Measurements from ENCODE around the gene SNCAIP. TPM values are rescaled to one million over a fixed set of nuclear protein-coding genes. Genes with fewer than 3 reads are reported as not detected.

The SNCAIP gene
- total RNA-seq, 1 experiment from 2014 or later, result not detected

GRCh38 chr5:122394284-122394930 lies 82.4 kb downstream of the SNCAIP start:
- ATAC-seq (no peak), DNase-seq (ENCODE audit: low read depth, low spot score) (no peak)
- TF ChIP-seq POLR2AphosphoS5 (IDR thresholded peaks at IDR 0.05; ENCODE audit: low read depth, low read length), result no peak
- TF ChIP-seq SIN3A (IDR thresholded peaks at IDR 0.05; ENCODE audit: borderline replicate concordance, insufficient read depth, low read depth, low read length), result no peak
- intact Hi-C loops (cut with micrococcal nuclease; ENCODE audit: unreplicated experiment) (no loop called here), in situ Hi-C loops (cut with HindIII; ENCODE audit: low pct_unique_long_range_greater_than_20kb, low sequenced_read_pairs) (no loop called here)
- Histone ChIP-seq H3K9me3 (ENCODE audit: control insufficient read depth, insufficient read depth, low read depth, low read length) (no peaks in the 10 kb centered on the region), H3K4me1 (ENCODE audit: control insufficient read depth, insufficient read depth, low read length) (no peaks in the 10 kb centered on the region), H3K36me3 (ENCODE audit: control insufficient read depth, insufficient read depth, low read length) (no peaks in the 10 kb centered on the region), H3K27ac (ENCODE audit: low read length) (no peak overlapping the region), H3K27me3 (ENCODE audit: control insufficient read depth, insufficient read depth, low read length) (no peaks in the 10 kb centered on the region; the same call in none of the 2 replicates), H3K4me3 (ENCODE audit: low read depth in 2 of 2, low read length in 2 of 2) (no peak overlapping the region)
- ChIA-PET CTCF (no interaction called here), POLR2A (no interaction called here)
- BruUV-seq (replicated peaks), result no TSS peak

GRCh38 chr5:122398016-122398415 lies 86.0 kb downstream of the SNCAIP start:
- intact Hi-C loops (cut with micrococcal nuclease; ENCODE audit: unreplicated experiment), result no loop called here
- Histone ChIP-seq H3K27ac (ENCODE audit: low read length) (no peak overlapping the region), H3K9me3 (ENCODE audit: control insufficient read depth, insufficient read depth, low read depth, low read length) (no peaks in the 10 kb centered on the region), H3K27me3 (ENCODE audit: control insufficient read depth, insufficient read depth, low read length) (no peaks in the 10 kb centered on the region; the same call in 1 of the 2 replicates), H3K4me3 (ENCODE audit: low read depth in 2 of 2, low read length in 2 of 2) (no peak overlapping the region), H3K36me3 (ENCODE audit: control insufficient read depth, insufficient read depth, low read length) (no peaks in the 10 kb centered on the region), H3K4me1 (ENCODE audit: control insufficient read depth, insufficient read depth, low read length) (no peaks in the 10 kb centered on the region)
- BruUV-seq (replicated peaks), result no TSS peak
- DNase-seq (ENCODE audit: low read depth, low spot score) (no peak), ATAC-seq (no peak)
- TF ChIP-seq SIN3A (IDR thresholded peaks at IDR 0.05; ENCODE audit: borderline replicate concordance, insufficient read depth, low read depth, low read length) (no peak), POLR2AphosphoS5 (IDR thresholded peaks at IDR 0.05; ENCODE audit: low read depth, low read length) (no peak), CTCF (IDR thresholded peaks at IDR 0.05) (no peak), TCF7L2 (IDR thresholded peaks at IDR 0.05; ENCODE audit: low read depth, low read length) (no peak), REST (IDR thresholded peaks at IDR 0.05; ENCODE audit: insufficient read depth in 1 of 2, low read depth in 2 of 2, low read length in 1 of 2) (no peak)
- ChIA-PET POLR2A (no interaction called here), CTCF (no interaction called here)
- in situ Hi-C loops (cut with HindIII; ENCODE audit: low pct_unique_long_range_greater_than_20kb, low sequenced_read_pairs), result no loop called here

- no peak overlapping the region for H3K4me3 ChIP-seq (ENCODE audit: low read depth in 2 of 2, low read length in 2 of 2)
- H3K27me3 ChIP-seq (ENCODE audit: control insufficient read depth, insufficient read depth, low read length), result peaks cover 2% of the 10 kb centered on the region; the same call in 1 of the 2 replicates
- ATAC-seq (no peak), DNase-seq (ENCODE audit: low read depth, low spot score) (no peak)
- no peak for TF ChIP-seq REST (IDR thresholded peaks at IDR 0.05; ENCODE audit: insufficient read depth in 1 of 2, low read depth in 2 of 2, low read length in 1 of 2)
- TF ChIP-seq SIN3A (IDR thresholded peaks at IDR 0.05; ENCODE audit: borderline replicate concordance, insufficient read depth, low read depth, low read length), result no peak
- TF ChIP-seq TCF7L2 (IDR thresholded peaks at IDR 0.05; ENCODE audit: low read depth, low read length), result no peak
- no peak for TF ChIP-seq POLR2AphosphoS5 (IDR thresholded peaks at IDR 0.05; ENCODE audit: low read depth, low read length)
- no peak for TF ChIP-seq CTCF (IDR thresholded peaks at IDR 0.05)
- ChIA-PET POLR2A (no interaction called here), CTCF (no interaction called here)
- intact Hi-C loops (cut with micrococcal nuclease; ENCODE audit: unreplicated experiment), result no loop called here
- in situ Hi-C loops (cut with HindIII; ENCODE audit: low pct_unique_long_range_greater_than_20kb, low sequenced_read_pairs), result no loop called here
- no peak overlapping the region for H3K27ac ChIP-seq (ENCODE audit: low read length)
- no TSS peak for BruUV-seq (replicated peaks)
- H3K4me1 ChIP-seq (ENCODE audit: control insufficient read depth, insufficient read depth, low read length), result no peaks in the 10 kb centered on the region
- H3K36me3 ChIP-seq (ENCODE audit: control insufficient read depth, insufficient read depth, low read length), result no peaks in the 10 kb centered on the region
- H3K9me3 ChIP-seq (ENCODE audit: control insufficient read depth, insufficient read depth, low read depth, low read length), result no peaks in the 10 kb centered on the region
Observed at GRCh38 chr5:122400341-122400740, 88.3 kb downstream of the SNCAIP start.
